ENCODE measurements around the gene KITLG.

GRCh38 chr12:88501972-88502938, 78.0 kb downstream of the KITLG start:
- TF ChIP-seq POLR2A (IDR thresholded peaks at IDR 0.05) (no peak), CTCF (IDR thresholded peaks at IDR 0.05) (no peak)
